NCI-H82 treated with DMSO at 0.1 percent for 48 hours (cell line): ENCODE data around the gene DGKB.

ENCODE experiments used
- DNase-seq: peaks from one replicate; lab custom pipeline; 2025; ENCODE audit not compliant: unreplicated experiment; lab: John Stamatoyannopoulos, UW

Gene DGKB

DNA sequence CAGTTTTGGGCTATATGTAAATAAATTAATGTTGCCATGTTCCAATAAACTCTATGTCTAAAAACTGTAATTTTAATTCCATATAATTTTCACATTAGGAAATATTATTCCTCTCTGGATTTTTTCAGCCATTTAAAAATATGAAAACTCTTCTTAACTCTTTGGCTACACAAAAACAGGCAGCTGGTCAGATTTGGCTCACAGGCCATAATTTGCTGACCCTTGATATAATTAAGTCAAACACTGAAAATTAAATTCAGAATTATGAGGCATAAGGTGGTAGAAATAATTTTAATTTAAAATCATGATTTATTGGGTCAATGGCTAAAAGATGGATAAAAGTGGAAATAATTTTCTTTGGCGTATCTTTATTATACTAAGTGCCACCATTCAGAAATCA lies 746.1 kb downstream of the DGKB start:
- DNase-seq, result no peak

DNA sequence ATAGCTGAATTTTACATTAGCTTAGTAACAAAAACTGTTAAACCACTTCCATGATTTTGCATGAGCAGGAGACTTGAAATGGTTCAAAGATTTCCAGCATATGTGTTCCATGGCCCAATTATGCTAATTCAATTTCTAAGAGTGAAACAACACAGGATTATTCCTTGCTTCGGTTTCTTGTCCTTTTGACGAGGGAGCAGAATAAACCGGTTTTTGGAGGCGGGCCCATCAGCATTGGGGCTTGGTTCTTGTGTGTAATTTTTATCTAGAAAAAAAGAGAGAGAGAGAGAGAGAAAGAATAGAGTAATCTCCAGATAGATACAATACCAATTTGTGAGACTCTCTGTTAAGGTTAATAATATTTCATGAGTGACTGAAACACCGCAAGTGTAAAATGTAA lies 753.6 kb downstream of the DGKB start:
- DNase-seq, result no peak

DNA sequence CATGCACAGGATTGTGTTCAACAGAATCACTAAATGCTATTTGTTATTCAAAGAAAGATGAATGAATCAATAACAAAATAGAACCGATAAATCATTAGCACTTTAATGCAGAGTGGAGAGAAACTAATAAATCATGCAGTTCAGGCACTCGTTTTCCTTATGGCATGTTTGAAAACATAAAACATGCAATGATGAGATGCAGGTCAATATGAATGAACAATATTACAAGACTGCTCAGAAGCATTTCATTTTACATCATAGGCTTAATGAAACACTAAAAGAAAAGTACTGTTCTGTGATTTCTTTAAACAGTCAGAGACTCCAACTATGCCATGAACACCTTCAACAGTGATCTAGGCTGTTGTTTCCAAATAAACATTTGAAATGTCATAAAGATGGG lies 755.0 kb downstream of the DGKB start:
- no peak for DNase-seq

DNA sequence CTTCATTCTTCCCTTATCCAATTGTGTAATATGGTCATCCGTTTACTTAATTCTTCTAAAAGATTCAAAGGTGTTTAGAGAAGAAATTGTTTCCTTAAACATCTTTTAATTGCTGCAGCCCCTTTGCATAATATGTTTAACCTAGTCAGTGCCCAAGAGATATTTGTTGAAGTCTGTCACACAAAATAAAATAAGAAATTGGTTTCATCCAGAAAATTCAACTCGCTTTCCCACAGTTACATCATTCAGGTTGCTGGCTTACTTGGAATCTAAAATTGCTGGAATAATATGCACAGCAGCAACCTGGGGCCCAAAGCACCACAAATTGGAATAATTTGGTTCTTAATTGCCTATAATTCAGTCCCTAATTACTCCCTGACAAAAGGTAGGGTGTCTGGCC lies 758.0 kb downstream of the DGKB start:
- no peak for DNase-seq

DNA sequence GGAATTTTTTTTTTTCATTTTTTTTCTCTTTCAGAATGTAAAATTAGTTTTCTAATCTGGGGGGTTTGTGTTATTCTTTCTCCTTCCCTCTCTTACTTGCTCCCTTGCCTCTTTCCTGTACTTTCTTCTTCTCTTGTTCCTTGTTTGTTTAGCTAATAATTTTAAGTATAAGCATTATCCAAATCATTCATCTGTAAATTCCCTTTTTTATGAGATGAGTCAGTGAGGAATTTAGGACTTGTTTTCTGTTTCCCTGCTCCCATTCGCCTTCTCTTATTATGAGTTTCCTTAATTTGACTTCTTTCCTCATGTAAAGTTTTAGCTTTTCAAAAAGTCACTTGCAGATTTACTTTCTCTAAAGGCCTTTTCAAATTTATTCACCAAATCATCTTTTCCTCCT lies 758.4 kb downstream of the DGKB start:
- no peak for DNase-seq

DNA sequence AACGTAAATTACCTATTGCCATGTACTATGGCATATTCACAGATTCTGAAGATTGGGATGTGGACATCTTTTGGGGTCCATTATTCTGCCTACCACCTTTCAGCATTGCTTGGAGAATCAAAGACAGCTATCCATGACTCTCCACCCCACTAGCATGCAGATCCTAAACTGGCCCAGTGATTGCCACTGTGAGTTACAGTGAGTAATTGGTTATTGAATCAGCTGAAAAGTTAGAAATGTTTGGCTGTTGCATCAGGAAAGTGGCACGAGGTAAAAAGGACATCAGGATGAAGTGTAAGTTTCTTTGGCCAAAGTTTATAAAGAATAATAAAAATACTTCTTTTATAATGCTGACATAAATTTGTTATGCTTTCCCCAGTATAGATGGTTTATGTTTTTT lies 764.9 kb downstream of the DGKB start:
- no peak for DNase-seq

DNA sequence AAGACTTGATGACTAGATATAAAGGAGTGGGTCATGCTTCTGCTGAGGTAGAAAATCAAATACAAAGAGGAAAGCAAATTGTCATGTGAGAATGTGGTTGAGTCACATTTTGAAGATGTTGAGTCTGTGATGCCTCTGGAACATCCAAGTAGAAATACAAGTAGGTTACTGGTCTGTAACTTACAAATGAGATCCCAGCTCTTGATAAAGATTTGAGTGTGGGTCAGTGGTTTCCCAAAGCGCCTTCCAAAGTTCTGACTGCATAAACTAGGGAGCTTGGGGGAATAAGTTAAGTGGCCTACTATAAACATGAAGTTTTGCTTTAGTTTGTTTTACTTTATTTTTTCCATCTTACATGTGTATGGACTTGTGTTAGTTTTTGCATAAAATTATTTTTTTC lies 768.8 kb downstream of the DGKB start:
- no peak for DNase-seq

DNA sequence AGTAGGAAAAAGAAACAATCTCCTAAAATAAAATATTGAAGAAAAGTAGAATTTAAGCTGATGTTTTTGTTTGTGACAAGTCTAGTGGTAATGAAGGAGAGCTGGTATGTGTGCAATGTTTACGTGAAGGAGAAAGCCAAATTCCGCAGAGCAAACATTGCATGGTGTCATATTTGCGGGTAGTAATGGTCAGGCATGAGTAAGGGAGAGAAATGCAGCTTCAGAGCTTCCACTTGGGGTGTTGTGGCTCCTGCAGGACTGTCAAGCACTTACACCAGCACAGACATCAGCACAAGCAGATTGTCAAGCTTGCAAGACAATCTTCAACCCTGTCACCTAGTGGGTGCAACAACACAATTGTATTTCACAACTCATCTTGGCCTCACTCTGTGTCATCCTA lies 776.6 kb downstream of the DGKB start:
- DNase-seq, result no peak

DNA sequence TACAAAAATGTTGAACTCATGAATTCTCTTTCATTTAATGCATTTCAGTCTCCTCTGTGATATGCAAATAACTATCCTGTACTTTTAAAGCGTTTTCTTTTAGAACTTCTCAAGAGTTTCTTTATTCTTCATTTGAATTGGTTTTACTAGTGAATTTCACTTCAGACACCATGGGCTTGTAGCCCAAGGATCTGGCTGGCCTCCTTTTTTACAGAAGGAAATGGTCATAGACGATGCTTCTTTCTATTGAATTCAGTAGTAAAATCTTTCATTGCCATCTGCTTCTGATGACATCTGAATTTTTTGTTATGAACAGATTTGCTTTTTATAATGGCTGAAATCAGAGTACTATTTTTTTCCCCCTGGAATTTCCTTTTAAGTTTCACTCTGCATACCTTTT lies 777.8 kb downstream of the DGKB start:
- DNase-seq, result no peak

DNA sequence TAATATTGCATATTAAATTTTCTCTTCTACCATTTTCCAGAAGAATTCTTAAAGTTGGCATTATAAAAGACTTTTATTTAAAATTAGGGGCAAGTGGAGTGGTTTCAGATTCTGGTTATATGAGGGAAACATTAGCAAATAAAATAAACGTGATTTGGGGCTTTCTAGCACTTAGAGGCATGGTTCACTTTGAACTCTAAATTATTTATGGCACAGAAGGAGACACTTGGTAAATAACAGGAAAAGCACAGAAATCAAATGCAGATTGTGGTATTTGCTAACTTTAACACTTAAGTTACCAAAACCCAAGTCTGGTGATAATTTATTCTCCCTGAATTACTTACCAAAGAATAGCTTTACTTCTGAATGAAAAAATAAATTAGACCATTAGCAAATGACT lies 778.6 kb downstream of the DGKB start:
- DNase-seq, result no peak

DNA sequence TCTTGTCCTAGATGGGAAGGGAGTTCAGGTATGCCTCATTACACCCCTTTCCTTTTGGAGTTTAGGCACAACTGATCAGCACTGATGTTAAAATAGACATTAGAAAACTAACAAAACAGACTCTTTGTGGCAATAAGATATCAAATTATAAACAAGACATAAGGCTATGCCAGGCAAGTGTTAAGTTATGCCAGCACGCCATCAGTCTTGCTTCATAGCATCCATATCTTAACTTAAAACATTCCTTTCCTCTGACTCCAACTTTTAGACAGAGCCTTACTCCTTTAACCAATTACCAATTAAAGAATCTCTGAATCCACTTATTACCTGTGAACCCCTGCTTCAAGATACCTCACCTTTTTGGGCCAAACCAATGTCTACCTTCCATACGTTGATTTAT lies 786.9 kb downstream of the DGKB start:
- DNase-seq, result no peak

DNA sequence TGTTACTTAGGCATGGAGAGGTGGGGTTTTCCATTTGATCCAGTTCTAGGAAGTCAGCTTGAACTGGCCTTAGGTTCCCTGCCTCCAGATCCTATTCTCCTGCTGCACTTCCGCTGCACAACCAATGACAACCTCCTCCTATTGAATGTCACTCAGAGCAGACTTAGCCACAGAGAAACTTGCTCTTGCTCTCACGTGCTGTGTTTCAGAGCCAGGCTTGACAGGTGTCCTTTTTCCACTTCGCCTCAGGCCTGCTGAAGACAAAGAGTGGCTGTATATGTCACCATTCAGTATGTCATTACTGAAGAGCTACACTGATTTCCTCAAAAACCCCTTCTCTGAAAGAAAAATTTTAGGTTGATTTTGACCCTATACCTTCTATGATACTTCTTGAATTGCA lies 797.7 kb downstream of the DGKB start:
- no peak for DNase-seq

DNA sequence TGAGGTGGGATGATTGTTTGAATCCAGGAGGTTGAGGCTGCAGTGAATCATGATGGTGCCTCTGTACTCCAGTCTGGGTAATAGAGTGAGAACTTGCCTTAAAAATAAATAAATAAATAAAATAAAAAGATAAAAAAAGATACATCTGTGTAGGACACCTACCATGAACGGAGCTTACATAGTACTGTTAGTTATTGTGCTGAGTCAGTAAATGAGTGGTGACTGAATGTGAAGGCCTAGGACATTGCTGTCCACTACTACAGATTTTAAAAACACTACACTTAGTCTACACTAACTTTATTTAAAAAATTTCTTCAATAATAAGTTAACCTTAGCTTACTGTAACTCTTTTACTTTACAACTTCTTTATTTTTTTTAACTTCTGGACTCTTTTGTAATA lies 806.4 kb downstream of the DGKB start:
- DNase-seq, result no peak

DNA sequence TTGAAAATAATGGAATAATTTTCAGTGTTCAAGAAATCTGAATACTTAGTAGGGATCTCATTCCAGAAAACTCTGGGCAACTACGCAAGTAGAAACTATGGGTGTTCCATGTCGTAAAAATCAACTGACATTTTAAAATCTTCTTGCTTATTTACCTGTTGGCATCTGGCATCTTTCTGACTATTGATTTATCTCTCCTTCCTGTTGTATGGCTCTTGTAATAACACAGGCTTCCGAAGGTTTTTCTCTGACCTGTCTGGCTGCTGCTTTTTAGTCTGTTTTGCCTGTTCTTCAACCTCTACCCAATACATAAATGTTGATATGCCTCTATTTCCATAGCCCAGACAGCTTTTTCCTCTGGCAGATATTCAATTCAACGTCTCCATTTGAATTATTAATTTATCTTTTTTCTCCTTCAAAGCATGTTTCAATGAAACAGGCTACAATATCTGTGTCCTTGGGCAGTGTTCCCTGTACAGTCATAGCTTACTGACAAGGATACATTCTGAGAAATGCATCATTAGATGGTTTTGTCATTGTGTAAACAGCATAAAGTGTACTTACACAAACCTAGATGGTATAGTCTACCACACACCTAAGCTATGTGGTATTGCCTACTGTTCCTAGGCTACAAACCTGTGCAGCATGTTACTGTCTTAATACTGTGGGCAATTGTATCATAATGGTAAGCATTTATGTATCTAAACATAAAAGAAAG lies 807.2 kb downstream of the DGKB start:
- no peak for DNase-seq
